HepG2 (cell line): ENCODE measurements around the gene KIAA1328. TPM values are rescaled to one million over a fixed set of nuclear protein-coding genes. Genes with fewer than 3 reads are reported as not detected.

Experiments
- ATAC-seq: fragments of 200-7000 bp; cut with Tn5 transposase; 3 replicates; pipeline ENCODE4 v1.9.1; 2020; ENCODE audit warnings: mild to moderate bottlenecking, moderate library complexity
- BruUV-seq: library from RNA; stranded (reverse); fragments of 400-500 nt; replicated peaks from 2 replicates; lab custom pipeline; 2021; lab: Mats Ljungman, UMichigan
- CTCF ChIA-PET: fragments of 300-600 bp; formaldehyde crosslinking; extraction: SDS; loops from one replicate; lab custom pipeline; 2021; ENCODE audit warnings: low total read pairs, inconsistent platforms, low intra/inter-chr PET ratio; lab: Yijun Ruan, JAX
- POLR2A ChIA-PET: fragments of 350-600 bp; sonication (Branson Sonifier 250); formaldehyde crosslinking; loops from one replicate; lab custom pipeline; 2020; ENCODE audit warnings: antibody characterized with exemption, inconsistent platforms; lab: Yijun Ruan, JAX
- DNase-seq: peaks from one replicate; pipeline ENCODE4 v3.0.0-alpha.2; 2015; ENCODE audit warnings: low spot score
- FAIRE-seq: peaks from 3 replicates; lab custom pipeline; 2011; peaks lifted over from hg19 to GRCh38; lab: Jason Lieb, UNC
- H2AFZ ChIP-seq: one replicate; pipeline ENCODE4 v1.6.1; 2011; ENCODE audit warnings: low read length, inconsistent platforms
- H3K27ac ChIP-seq: fragments of 300-600 bp; 3 replicates; pipeline ENCODE4 v1.8.0; 2011; ENCODE audit warnings: mixed run types, mild to moderate bottlenecking, mixed read lengths, low read length, inconsistent platforms; ENCODE audit not compliant: insufficient read depth; ENCODE audit errors: extremely low read length
- H3K27me3 ChIP-seq, 2 experiments: fragments of 200-600 bp in 1 of 2; 2 replicates in 1 of 2; 3 replicates in 1 of 2; pipeline versions ENCODE4 v1.6.0 to v1.8.0; 2011; ENCODE audit warnings: low read length in 2 of 2, mild to moderate bottlenecking in 2 of 2, moderate library complexity in 2 of 2, inconsistent platforms in 1 of 2; ENCODE audit not compliant: insufficient read depth in 2 of 2, control insufficient read depth in 1 of 2
- H3K36me3 ChIP-seq, 2 experiments: fragments of 200-600 bp in 1 of 2; replicated peaks in 1 of 2; 2 replicates in 1 of 2; 3 replicates in 1 of 2; pipeline versions ENCODE4 v1.5.1 to v1.8.0; 2011; ENCODE audit warnings: low read length in 2 of 2, inconsistent platforms in 1 of 2; ENCODE audit not compliant: insufficient read depth in 2 of 2, control insufficient read depth in 1 of 2
- H3K4me1 ChIP-seq: 2 replicates; pipeline ENCODE4 v1.5.1; 2012; ENCODE audit warnings: low read length, inconsistent platforms; ENCODE audit not compliant: insufficient read depth
- H3K4me2 ChIP-seq: 2 replicates; pipeline ENCODE4 v1.6.0; 2011; ENCODE audit warnings: low read depth, low read length, inconsistent platforms
- H3K4me3 ChIP-seq, 3 experiments: fragments of 200-600 bp in 1 of 3; sonication (generic), shearing (Covaris generic) in 1 of 3; replicated peaks in 1 of 3; 2 replicates each; pipeline ENCODE4 v1.5.1; 2011 to 2016; ENCODE audit warnings: low read length in 3 of 3, inconsistent platforms in 2 of 3, low read depth in 2 of 3, mild to moderate bottlenecking in 2 of 3, control low read depth in 1 of 3, mixed read lengths in 1 of 3; ENCODE audit not compliant: insufficient read depth in 1 of 3
- H3K79me2 ChIP-seq: one replicate; pipeline ENCODE4 v1.6.1; 2011; ENCODE audit warnings: low read length, inconsistent platforms; ENCODE audit not compliant: insufficient read depth
- H3K9ac ChIP-seq: 2 replicates; pipeline ENCODE4 v1.6.0; 2011; ENCODE audit warnings: mild to moderate bottlenecking, low read depth, low read length, inconsistent platforms; ENCODE audit not compliant: insufficient read depth
- H3K9me3 ChIP-seq: 2 replicates; pipeline ENCODE4 v1.5.1; 2012; ENCODE audit warnings: mild to moderate bottlenecking, low read length
- H4K20me1 ChIP-seq: 2 replicates; pipeline ENCODE4 v1.6.0; 2011; ENCODE audit warnings: inconsistent platforms, mild to moderate bottlenecking, low read length, moderate library complexity; ENCODE audit not compliant: insufficient read depth
- FOXM1 ChIP-seq: sonication (generic); formaldehyde crosslinking; IDR thresholded peaks from 2 replicates; pipeline ENCODE4 v1.5.0; 2020; ENCODE audit warnings: missing genetic modification reagents
- RBAK ChIP-seq: sonication (generic); formaldehyde crosslinking; IDR thresholded peaks from 2 replicates; pipeline ENCODE4 v1.5.1; 2020; ENCODE audit warnings: mild to moderate bottlenecking, missing genetic modification reagents
- SMARCC2 ChIP-seq: fragments of 450-650 bp; IDR thresholded peaks from 2 replicates; pipeline ENCODE4 v1.6.1; 2017; ENCODE audit warnings: antibody characterized with exemption, mild to moderate bottlenecking
- ZNF598 ChIP-seq: sonication (generic); formaldehyde crosslinking; IDR thresholded peaks from 2 replicates; pipeline ENCODE4 v1.5.1; 2020; ENCODE audit warnings: mild to moderate bottlenecking, missing genetic modification reagents, borderline replicate concordance
- WGBS: methylation state at CpG from one replicate; pipeline ENCODE4 v1.1.6; 2017; ENCODE audit warnings: low lambda C conversion rate; 5-methylcytosine and 5-hydroxymethylcytosine counted together
- in situ Hi-C: cut with HindIII; loops from 2 replicates; pipeline ENCODE4 v1.10.0; 2017; ENCODE audit warnings: low pct_unique_long_range_greater_than_20kb; ENCODE audit not compliant: extremely low pct_ligation_motif_present
- intact Hi-C: fragments of 100-400 bp; cut with micrococcal nuclease; formaldehyde crosslinking; loops from one replicate; pipeline ENCODE4 v1.10.0; 2022; ENCODE audit not compliant: unreplicated experiment
- polyA plus RNA-seq, 8 experiments: library from polyadenylated mRNA; depleted of rRNA in 3 of 8; stranded (reverse) in 7 of 8; unstranded in 1 of 8; fragments of >200 nt; fragmentation: Illumina TruSeq in 4 of 8; extraction: Trizol in 4 of 8; gene quantifications; 2 replicates each; pipeline versions ENCODE4 v1.2.1 to v1.2.3, GENCODE V29; 2011 to 2016; ENCODE audit warnings: low read depth in 4 of 8, missing spikeins in 1 of 8, mixed read lengths in 1 of 8; ENCODE audit not compliant: insufficient read depth in 1 of 8
- total RNA-seq, 5 experiments: library from RNA; depleted of rRNA; stranded (reverse); fragments of >200 nt; fragmentation: Illumina TruSeq; extraction: Trizol; gene quantifications; 2 replicates each; pipeline ENCODE4 v1.2.3, GENCODE V29; 2016; ENCODE audit warnings: low read depth in 1 of 5
- TF ChIP-seq, protein P1 (sequence below): sonication (generic); formaldehyde crosslinking; IDR thresholded peaks from 2 replicates; pipeline ENCODE4 v1.4.0; 2020; ENCODE audit warnings: missing genetic modification reagents, mild to moderate bottlenecking, borderline replicate concordance
- TF ChIP-seq, protein P2 (sequence below): sonication (generic); formaldehyde crosslinking; IDR thresholded peaks from 2 replicates; pipeline ENCODE4 v1.8.1; 2023; ENCODE audit warnings: missing genetic modification reagents, mild to moderate bottlenecking, borderline replicate concordance

KIAA1328 gene
- total and polyA plus RNA-seq, 2 of the 13 experiments (the other 11 are each of a cell fraction or from before 2014, with no cell fraction given) = 4.1 to 6.0 TPM

- no peak overlapping the region for H3K4me3 ChIP-seq
- no peak overlapping the region for H3K4me2 ChIP-seq
- H4K20me1 ChIP-seq = no peaks in the 10 kb centered on the region
- CTCF ChIA-PET = no interaction called here
- DNase-seq (no peak), FAIRE-seq (no peak), ATAC-seq (no peak)
- 90% methylated on average over 1 of the region's 1 CpG for WGBS
- no peaks in the 10 kb centered on the region for H3K27me3 ChIP-seq
- peaks cover 17% of the 10 kb centered on the region for H3K4me1 ChIP-seq
- intact Hi-C loops = no loop called here
- in situ Hi-C loops = no loop called here
- POLR2A ChIA-PET = no interaction called here
- H3K79me2 ChIP-seq = no peaks in the 10 kb centered on the region
- H3K9me3 ChIP-seq = no peaks in the 10 kb centered on the region
- peaks cover 6 to 32% of the 10 kb centered on the region in 2 experiments; a peak in 4 of 5 replicates for H3K36me3 ChIP-seq
- H3K9ac ChIP-seq = no peak overlapping the region
- no peak overlapping the region for H3K27ac ChIP-seq
- no peak overlapping the region for H2AFZ ChIP-seq
- BruUV-seq = no TSS peak
- TF ChIP-seq RBAK (CRISPR knock-in tag) = no peak
- no peak for TF ChIP-seq SMARCC2
- TF ChIP-seq, protein P1, sequence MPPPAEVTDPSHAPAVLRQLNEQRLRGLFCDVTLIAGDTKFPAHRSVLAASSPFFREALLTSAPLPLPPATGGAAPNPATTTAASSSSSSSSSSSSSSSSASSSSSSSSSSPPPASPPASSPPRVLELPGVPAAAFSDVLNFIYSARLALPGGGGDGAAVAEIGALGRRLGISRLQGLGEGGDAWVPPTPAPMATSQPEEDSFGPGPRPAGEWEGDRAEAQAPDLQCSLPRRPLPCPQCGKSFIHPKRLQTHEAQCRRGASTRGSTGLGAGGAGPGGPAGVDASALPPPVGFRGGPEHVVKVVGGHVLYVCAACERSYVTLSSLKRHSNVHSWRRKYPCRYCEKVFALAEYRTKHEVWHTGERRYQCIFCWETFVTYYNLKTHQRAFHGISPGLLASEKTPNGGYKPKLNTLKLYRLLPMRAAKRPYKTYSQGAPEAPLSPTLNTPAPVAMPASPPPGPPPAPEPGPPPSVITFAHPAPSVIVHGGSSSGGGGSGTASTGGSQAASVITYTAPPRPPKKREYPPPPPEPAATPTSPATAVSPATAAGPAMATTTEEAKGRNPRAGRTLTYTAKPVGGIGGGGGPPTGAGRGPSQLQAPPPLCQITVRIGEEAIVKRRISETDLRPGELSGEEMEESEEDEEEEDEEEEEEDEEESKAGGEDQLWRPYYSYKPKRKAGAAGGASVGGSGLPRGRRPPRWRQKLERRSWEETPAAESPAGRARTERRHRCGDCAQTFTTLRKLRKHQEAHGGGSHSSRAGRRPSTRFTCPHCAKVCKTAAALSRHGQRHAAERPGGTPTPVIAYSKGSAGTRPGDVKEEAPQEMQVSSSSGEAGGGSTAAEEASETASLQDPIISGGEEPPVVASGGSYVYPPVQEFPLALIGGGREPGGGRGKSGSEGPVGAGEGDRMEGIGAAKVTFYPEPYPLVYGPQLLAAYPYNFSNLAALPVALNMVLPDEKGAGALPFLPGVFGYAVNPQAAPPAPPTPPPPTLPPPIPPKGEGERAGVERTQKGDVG = no peak
- TF ChIP-seq FOXM1 = no peak
- no peak for TF ChIP-seq ZNF598 (CRISPR knock-in tag)
- TF ChIP-seq, protein P2, sequence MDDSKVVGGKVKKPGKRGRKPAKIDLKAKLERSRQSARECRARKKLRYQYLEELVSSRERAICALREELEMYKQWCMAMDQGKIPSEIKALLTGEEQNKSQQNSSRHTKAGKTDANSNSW (CRISPR knock-in tag) = no peak
Measured at GRCh38 chr18:36817039-36817438, 11.9 kb upstream of the KIAA1328 start.
